Hematopoietic multipotent progenitor cell treated with erythropoietin and hydrocortisone succinate and interleukin-3 and kit ligand, for 8 days (in vitro differentiated cells): Measurements from ENCODE around the gene LIMA1.
"Not testable (repeated sequence)": the region's sequence is repeated elsewhere in the genome, so short reads cannot be mapped to it uniquely, and the experiment has no call there.

Source experiments
- DNase-seq: peaks from one replicate; pipeline ENCODE4 v3.0.0-alpha.2; 2015

LIMA1 gene

GRCh38 chr12:50246873-50247612, 36.3 kb downstream of the LIMA1 start:
- peak; percentile 77 for DNase-seq

- DNase-seq: no peak
Measured at GRCh38 chr12:50246197-50246865, 37.0 kb downstream of the LIMA1 start.

GRCh38 chr12:50243507-50243906, 39.8 kb downstream of the LIMA1 start:
- DNase-seq: no peak

GRCh38 chr12:50242751-50243191, 40.5 kb downstream of the LIMA1 start:
- no peak for DNase-seq

GRCh38 chr12:50241178-50241577, 42.1 kb downstream of the LIMA1 start:
- DNase-seq: no peak

- no peak for DNase-seq
Measured at GRCh38 chr12:50240792-50241114, 42.6 kb downstream of the LIMA1 start.

- no peak for DNase-seq
Measured at GRCh38 chr12:50240096-50240791, 43.1 kb downstream of the LIMA1 start.

- DNase-seq: no peak
Measured at GRCh38 chr12:50239355-50239891, 43.9 kb downstream of the LIMA1 start.

GRCh38 chr12:50234347-50234746, 49.0 kb downstream of the LIMA1 start:
- DNase-seq: no peak

- DNase-seq: no peak
Measured at GRCh38 chr12:50232771-50233209, 50.5 kb downstream of the LIMA1 start.

GRCh38 chr12:50232206-50232605, 51.1 kb downstream of the LIMA1 start:
- DNase-seq: no peak

- no peak for DNase-seq
Measured at GRCh38 chr12:50231346-50231745, 52.0 kb downstream of the LIMA1 start.

- no peak for DNase-seq
Measured at GRCh38 chr12:50230217-50230616, 53.1 kb downstream of the LIMA1 start.

- DNase-seq: no peak
Measured at GRCh38 chr12:50224026-50224692, 59.2 kb downstream of the LIMA1 start.

- DNase-seq: peak; percentile 46
Measured at GRCh38 chr12:50222275-50222783, 61.0 kb downstream of the LIMA1 start.

- DNase-seq: peak; percentile 7
Measured at GRCh38 chr12:50221228-50222008, 61.9 kb downstream of the LIMA1 start.

- no peak for DNase-seq
Measured at GRCh38 chr12:50220363-50220995, 62.8 kb downstream of the LIMA1 start.

- DNase-seq: no peak
Measured at GRCh38 chr12:50219544-50219943, 63.8 kb downstream of the LIMA1 start.

- DNase-seq: not testable (repeated sequence)
Measured at GRCh38 chr12:50219001-50219400, 64.3 kb downstream of the LIMA1 start.

- DNase-seq: no peak
Measured at GRCh38 chr12:50218386-50218785, 64.9 kb downstream of the LIMA1 start.

- DNase-seq: no peak
Measured at GRCh38 chr12:50217202-50217601, 66.1 kb downstream of the LIMA1 start.

- no peak for DNase-seq
Measured at GRCh38 chr12:50215033-50215432, 68.3 kb downstream of the LIMA1 start.
